Fibroblast of the conjunctiva (primary cell): ENCODE data around the gene C1orf50.
"Not testable (repeated sequence)": the region's sequence is repeated elsewhere in the genome, so short reads cannot be mapped to it uniquely, and the experiment has no call there.

Experiments used
- DNase-seq: peaks from one replicate; pipeline ENCODE4 v3.0.0-alpha.2; 2010; ENCODE audit warnings: low read depth

C1orf50 gene

DNA sequence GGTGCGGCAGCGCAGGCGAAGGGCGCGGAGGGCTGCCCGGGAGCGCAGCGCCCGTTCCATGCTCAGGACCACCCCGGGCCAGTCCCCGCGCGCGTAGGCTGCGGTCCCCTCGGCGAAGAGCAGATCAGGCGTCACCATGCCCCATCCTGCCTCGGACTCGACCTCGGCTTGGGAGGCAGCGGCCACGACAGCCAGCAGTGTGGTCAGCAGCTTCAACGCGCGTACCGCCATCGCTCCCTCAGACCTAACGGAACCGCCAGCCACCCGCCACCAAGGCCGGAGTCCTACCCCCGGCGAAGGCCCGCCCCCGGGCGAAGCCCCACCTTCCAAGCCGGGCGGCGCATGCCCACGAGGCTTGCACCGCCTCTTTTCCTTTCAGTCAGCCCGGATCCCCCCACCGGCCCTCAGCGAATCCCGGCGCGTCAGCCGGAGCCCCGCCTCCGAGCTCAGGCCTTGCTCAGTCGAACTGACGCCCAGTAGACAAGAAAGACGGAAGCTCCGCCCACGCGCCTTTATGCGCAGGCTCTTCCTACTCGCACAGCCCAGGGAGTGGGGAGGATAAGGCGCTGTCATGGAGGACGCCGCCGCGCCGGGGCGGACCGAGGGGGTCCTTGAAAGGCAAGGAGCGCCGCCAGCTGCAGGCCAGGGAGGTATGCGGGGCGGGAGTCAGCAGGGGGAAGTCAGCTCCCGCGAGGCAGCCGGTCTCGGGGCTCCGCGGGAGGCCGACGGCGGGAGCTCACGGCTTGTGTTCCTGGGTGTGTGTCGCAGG, at the start of gene C1orf50, which contains the start of gene P3H1:
Gene C1orf50, plus strand, starts transcription at position 509 of the 769 bp plus-strand sequence. Its CDS starts 63 bp downstream, at position 572.
Gene P3H1, minus strand, starts transcription at position 288 of the 769 bp plus-strand sequence. Its CDS starts 57 bp downstream, at position 231.
- peak; percentile 98 for DNase-seq

DNA sequence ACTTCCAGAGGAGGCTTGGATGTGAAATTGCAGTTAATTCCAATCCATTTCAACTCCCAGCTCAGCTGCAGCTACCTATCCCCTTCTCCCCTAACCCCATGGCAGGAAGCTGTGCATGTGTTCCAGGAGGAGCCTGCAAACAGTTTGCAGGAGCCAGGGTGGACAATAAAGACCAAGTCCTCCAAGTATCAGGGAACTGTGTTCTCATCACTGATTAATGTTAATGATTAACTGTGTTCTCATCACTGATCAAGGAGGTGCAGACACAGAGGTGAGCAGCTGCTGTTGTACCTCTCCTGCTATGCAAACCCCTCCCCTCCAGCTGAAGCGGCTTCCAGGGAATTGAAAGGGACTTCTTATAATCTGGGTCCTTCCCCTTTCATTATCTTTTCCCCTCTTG, 46.2 kb upstream of the C1orf50 start:
- no peak for DNase-seq

DNA sequence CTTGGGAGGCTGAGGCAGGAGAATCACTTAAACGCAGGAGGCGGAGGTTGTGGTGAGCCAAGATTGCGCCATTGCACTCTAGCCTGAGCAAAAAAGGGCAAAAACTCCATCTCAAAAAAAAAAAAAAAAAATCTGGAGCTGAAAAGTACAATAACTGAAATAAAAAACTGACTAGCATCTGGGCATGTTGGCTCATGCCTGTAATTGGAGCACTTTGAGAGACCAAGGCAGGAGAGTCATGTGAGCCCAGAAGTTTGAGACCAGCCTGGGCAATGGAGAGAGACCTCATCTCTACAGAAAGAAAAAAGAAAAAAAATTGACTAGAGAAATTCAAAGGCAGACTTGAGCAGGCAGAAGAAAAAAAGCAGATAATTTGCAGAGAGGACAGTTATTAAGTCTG, 45.1 kb upstream of the C1orf50 start:
- DNase-seq = no peak

DNA sequence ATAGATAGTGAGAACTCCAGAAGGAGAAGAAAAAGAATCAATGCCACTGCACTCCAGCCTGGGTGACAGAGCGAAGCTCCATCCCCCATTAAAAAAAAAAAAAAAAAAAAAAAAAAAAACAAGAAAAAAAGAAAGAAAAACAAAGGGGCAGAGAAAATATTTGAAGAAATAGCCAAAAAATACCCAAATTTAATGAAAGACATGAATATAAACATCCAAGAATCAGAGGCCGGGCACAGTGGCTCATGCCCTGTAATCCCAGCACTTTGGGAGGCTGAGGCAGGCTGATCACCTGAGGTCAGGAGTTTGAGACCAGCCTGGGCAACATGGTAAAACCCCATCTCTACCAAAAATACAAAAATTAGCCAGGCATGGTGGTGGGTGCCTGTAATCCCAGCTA, 44.6 kb upstream of the C1orf50 start:
- DNase-seq = not testable (repeated sequence)

DNA sequence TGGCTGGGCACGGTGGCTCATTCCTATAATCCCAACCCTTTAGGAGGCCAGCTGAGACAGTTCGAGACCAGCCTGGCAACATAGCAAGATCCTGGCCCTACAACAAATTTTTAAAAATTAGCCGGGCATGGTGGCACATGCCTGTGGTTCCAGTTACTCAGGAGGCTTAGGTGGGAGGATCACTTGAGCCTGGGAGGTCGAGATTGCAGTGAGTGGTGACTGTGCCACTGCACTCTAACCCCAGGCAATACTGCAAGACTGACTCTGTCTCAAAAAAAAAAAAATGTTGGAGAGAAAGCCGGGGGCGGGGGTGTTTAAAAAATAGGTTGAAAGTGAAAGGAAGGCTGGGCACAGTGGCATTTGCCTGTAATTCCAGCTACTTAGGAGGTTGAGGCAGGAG, 43.5 kb upstream of the C1orf50 start:
- no peak for DNase-seq

DNA sequence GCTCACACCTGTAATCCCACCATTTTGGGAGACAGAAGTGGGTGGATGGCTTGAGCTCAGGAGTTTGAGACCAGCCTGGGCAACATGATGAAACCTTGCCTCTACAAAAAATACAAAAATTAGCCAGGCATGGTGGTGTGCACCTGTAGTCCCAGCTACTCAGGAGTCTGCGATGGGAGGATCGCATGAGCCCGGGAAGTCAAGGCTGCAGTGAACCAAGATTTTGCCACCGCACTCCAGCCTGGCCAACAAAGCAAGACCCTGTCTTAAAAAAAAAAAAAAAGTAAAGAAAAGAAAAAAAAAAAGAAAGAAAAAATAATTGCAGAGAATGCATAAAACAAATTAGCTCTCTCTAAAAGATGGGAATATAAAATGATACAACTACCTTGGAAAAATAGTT, 41.2 kb upstream of the C1orf50 start:
- DNase-seq = not testable (repeated sequence)

DNA sequence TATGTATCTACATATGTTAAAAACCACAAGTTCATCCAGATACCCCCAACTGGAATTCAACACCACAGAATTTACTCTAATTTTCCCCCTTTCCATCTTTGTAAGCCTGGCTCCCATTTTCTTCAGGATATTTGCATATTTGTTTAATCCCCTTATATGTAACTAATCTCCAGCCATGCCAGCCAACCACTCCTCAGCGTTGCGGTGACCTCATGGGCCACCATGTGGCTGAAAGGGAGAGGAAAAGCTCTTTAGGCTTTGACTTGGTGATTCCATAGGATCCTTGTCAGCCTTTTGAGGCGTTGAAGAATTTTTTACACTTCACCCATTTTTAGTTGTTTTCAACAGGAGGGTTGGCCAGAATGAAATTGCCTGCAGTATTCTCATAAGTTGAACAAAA, 37.0 kb upstream of the C1orf50 start:
- DNase-seq = no peak

DNA sequence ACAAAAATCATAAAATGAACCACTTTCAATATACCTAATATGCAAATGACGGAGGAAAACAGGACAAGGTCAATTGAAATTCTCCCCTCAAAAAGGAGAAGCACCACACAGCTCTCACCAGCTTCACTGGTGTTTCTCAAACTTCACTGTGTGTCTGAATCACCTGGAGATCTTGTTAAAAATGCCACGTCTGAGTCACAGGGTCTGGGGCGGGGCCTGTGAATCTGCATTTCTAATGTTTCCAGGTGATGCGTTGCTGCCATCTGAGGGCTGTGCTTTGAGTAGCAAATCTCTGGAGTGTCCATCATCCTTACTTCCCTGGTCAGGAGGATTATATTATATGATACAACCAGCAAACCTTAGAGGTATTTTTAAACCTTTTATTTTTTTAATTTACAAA, 36.1 kb upstream of the C1orf50 start:
- no peak for DNase-seq

DNA sequence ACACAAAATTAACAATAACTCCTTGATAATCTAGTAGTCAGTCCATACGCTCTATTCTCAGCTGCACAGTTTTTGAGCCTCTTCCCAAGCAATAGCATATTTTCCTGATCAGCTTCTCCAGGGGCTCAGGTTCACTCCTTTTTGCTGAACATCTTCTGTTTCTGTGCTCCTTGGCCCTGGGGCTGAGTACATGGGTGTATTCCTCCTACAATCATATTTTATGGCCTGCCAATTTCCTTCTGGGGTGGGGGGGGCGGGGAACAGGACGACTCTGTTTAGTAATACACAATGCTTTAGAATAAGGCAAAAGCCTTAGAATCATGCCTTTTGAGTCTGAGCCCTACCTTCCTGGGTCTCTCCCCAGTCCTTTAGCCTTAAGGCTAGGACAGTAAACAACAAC, 35.5 kb upstream of the C1orf50 start:
- no peak for DNase-seq

DNA sequence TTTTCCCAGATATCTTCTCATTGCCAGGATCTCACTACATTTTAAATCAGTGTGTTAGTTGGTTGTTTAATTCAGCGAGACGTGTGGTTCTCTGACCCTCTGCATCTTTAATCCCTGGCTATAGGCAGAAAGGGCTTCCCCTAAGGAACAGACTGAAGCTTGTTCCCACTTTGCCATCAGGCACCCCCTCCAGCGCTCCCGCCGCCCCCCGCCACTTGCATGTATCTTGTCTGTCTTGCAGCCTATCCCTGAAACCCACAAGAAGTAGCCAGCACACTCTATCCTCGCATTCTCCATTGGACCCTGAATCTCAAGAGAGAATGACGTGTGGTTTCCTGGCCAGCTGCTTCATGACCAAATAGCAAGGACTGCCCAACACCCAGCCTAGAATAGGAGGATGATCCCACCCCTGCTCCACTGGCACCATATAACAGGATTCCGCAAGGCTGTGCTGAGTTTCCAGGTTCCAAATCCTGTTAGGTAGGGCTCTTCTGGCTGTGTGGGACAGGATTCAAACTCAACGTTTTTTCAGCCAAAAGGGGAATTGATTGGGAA, 34.8 kb upstream of the C1orf50 start:
- no peak for DNase-seq

DNA sequence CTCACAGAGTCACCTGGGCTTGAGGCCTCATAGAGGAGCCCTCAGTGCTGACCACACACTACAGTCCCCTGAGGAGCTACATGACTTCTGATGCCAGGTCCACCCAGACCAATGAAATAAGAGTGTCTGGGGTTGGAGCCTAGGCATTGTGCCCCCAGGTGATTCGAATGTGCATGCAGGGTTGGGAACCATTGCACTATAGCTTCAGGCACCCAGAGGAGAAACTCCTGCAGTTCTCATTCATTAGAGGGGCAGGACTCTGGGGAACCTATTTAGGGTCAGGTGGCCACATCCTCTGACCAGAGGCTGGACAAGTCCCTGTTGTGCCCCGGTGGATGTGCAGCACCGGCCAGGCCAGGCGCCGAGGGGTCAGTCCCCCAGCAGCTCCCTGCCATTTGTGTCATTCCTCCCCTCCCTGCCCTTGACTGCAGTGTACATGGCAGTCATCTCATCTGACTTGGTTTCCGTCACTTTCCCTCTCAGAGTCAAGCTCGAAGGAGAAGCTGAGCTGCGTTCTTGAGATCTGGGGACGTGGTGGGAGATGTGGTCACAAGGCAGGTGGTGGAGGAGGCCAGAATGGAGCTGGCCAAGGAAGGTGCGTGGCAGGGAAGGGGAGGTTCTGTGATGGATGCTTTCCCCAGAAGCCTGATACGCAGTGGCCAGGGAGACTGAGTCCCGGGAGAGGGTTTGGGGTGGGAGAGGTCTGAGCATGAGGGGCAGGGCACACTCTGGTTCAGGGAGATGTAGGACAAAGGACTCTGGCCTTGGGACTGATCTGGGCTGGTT, 33.4 kb upstream of the C1orf50 start:
- DNase-seq = no peak

DNA sequence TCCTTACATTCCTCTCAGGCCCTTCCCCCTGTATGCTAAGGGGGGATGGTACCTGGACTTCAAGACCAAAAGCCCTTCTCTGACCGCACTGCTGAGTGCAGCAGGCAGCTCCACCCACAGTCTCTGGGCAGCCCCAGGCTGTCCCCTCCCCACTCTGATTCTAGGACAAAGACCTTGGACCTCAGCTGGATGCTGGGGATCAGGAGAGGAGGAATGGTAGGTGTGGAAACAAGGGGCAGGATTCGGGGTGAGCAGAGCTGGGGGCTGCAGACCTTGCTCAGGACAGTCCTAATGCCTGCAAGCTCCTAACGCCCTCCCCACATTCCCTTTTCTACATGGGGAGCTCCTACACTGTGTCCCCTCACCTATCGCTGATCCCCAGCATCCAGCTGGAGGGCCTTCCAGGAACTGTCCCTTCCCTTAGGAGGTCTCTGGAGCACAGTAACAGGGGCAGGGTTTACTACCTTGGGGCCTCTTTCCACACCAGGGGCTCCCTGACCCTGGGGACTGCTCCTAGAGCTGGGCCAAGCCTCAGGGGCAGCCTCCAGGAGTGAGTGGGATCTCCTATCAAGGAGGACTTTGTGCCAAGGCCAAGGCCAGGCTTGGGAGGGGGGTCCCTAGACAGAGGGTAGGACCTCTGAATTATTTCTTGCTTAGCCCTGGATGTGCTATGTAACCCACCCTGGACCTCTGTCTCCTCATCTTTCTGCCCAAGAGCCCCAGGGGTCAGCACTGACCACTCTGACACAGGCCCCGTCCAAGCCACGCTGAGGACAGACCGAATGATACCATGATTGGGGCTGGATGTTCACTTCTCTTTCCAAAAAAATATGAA, 32.6 kb upstream of the C1orf50 start:
- no peak for DNase-seq

DNA sequence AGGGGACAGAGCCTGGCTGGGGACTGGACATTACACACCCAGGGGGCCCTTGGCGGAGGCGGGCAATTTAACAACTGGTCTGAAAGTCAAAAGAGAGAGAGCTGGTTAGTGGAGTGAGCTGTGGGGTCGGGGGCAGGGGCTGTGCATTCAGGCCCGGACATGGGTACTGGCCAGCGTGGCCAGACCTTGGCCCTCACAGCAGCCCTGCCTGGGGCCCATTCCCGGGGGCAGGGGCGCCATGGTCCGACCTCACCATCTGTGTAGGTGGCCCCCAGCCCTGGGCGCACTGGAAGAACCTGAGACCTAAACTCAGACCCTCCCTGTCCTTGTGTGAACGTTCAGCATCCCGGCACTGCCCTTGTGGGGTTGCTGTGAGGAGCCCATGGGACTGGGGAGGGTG, 32.0 kb upstream of the C1orf50 start:
- no peak for DNase-seq

DNA sequence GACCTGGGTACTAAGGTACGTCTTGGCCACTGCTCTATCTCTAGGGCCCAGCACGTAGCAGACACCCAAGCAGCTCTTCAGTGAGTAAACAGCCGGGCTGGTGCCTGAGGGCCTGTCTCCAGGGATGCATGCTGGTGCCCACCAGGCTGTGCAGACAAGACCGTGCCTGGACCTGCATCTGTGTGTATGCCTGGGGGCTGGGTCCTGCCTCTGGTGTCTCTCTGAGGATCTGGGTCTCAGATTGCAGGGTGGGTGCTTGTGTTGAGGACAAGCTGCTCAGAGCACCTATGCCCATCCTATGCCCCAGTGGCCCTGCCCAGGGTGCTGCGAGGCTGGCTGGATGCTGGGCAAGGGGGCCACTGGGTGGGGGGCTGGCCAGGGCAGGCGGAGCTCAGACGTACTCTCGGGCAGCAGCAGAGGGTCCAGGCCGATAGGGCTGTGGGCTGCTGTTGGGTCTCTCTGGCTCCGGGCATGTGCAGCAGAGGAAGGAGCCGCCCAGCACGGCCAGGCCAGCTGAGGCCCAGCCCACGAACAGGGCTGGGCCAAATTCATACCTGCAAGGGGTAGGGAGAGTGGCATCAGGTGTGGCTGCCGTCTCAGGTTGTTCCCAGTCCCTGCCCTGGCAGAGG, 31.5 kb upstream of the C1orf50 start:
- DNase-seq = no peak

DNA sequence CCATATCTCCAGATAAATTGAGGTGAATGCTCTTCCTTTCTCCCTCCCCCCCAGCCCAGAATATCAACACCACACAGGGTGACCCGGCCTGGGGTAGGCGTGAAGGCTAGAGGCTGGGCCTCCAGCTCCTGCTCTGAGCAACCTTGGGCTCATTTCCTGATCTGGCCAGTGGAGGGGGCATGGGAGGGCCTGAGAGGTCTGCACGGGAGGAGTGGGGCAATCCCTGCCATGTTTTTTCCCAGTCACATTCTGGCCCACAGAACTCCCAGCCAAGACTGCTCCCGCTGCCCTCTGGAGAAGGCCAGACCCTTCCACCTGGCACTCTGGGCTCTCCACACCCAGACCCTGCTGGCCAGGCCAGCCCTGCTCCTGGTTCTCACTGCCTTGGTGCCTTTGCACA, 30.9 kb upstream of the C1orf50 start:
- no peak for DNase-seq

DNA sequence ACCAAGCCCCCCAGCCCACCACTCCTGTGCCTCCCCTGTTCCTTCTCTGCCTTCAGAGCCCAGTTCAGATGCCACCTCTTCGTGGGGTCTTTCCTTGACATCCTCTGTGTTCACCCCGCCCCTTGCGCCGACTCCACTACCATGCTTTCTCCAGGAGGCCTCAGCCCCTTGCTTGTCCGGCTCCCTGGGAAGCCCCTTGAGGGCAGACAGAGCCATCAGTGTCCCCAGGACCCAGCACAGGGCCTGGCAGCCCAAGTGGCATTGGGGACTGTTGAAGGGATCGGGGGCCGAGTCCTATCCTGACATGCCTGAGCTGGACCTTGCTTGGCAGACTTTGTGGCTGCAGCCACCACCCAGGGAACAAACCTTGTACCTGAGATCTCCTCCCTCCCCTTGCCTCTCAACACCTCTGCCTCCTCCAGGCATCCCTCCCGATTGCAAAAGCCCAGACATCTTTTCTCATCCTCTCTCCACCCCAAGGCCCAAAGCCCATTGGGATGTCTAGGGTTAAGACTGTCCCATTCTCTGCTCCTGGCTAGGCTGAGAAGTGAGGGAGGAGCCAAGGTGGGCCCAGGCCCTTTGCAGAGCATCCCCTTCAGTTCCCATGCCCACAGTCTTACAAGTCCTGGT, 30.4 kb upstream of the C1orf50 start:
- DNase-seq = no peak

DNA sequence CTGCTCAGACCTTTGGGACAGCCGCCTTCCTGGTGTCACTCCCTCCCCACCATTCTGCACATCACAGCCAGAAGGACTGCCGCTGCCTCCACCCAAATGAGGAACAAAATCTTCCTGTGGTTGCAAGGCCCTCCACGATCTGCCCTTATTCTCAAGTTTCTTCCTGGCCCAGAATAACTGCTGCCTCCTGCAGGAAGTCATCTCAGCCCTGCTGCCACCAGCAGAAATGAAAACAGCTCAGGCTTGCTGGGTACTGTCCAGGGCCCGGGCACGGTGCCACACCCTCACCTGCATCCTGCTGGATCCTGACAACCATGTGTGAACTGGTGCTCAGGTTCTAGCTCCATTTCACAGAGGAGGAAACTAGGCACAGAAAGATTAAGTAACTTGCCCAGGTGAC, 29.8 kb upstream of the C1orf50 start:
- no peak for DNase-seq

DNA sequence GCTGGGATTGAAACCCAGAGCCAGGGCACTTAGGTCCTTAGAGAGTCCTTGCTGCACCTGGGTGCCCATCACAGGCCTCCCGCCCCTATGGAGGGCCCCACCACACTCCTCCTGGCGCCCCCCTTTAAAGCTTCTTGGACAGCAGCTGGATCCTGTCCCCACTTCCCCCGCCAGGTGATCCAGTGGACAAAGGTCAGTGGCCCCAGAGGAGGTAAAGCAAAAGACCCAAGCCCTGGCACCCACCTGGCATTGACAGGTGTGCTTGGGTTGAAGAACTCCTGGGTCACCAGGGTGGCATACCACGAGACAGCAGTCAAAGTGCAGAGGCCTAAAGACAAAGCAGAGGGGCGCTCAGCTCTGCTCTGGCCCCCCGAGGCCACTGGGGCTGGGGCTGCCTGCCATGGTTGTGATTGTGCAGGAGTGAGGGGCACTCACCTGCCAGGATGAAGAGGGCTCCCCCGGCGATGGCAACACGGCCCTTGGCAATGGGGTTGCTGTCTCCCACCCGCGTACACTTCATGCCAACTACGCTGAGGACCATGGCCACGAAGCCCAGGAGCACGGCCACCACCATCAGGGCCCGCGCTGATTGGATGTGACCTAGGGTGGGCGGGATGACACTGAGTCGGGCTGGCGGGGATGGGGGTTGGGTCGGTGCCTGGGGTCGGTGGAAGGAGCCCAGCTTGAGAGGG, 28.9 kb upstream of the C1orf50 start:
- DNase-seq = no peak

DNA sequence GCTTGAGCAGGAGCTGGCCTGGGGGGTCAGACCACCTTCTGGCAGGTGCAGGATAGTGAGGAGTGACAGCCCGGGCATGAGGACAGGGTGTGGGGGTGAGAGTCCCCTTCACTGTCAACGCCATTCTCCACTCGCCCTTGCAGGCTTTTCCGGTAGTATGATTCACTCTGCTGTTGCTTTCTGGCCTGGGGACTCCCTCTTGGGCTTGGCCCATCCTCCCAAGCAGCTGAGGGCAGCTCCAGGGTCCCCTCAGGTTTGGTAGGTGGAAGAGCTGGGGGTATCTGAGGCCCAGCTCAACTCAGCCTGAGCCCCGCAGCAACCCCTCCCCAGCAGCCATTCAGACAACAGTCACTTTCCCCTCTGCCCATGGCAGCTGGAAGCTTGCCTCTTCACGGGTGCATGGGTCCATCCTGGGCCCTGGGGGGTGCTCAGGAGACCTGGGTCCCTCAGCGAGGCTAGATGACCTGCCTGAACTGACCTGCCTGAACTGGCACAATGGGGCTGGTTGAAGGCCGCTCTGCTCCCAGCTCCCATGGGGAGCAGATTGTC, 28.3 kb upstream of the C1orf50 start:
- DNase-seq = no peak
